ENCODE measurements around the gene ATP5PO. TPM values are rescaled to one million over a fixed set of nuclear protein-coding genes. Genes with fewer than 3 reads are reported as not detected.

The ATP5PO gene
- polyA plus RNA-seq, 1 of the 3 experiments (the other 2 are of a cell fraction): 148 TPM

DNA sequence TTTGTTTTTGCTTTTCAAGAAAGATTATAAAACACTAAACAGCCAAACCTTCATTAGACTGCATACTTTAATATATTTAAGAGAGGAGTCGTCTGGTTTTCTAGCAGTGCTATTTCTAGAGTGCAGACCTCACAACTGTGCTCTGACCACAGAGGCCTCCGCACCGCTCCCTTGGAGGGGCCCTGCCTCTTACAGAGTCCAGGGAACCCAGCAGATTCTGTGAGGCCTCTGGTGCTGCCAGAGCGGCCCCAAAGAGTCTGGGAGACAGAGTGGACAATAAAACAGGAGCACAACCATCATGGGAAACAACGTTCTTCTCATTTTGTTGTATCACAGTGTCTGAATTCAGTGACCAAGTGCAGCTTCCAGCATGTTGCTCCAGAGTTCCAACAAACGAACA lies 5.8 kb downstream of the ATP5PO start:
- Histone ChIP-seq H3K4me2 (no peak overlapping the region), H3K4me1 (ENCODE audit: control insufficient read depth in 1 of 2, insufficient read depth in 2 of 2, low read depth in 1 of 2, low read length in 1 of 2) (peaks cover 6 to 8% of the 10 kb centered on the region in 2 experiments; a peak in 3 of 4 replicates), H4K20me1 (ENCODE audit: insufficient read depth) (no peaks in the 10 kb centered on the region), H3K36me3 (replicated peaks in 1 of 2; ENCODE audit: control insufficient read depth in 1 of 2, insufficient read depth in 2 of 2, low read length in 1 of 2) (peaks cover 61 to 82% of the 10 kb centered on the region in 2 experiments), H3K27me3 (ENCODE audit: insufficient read depth) (no peaks in the 10 kb centered on the region), H3K4me3 (ENCODE audit: low read depth in 2 of 2, low read length in 1 of 2) (no peak overlapping the region), H3K9me2 (no peaks in the 10 kb centered on the region), H3K79me2 (ENCODE audit: insufficient read depth) (peaks cover 31% of the 10 kb centered on the region), H3K9me3 (no peaks in the 10 kb centered on the region), H3F3A (replicated peaks; ENCODE audit: insufficient read depth) (peaks cover 12% of the 10 kb centered on the region), H3K9ac (no peak overlapping the region), H3K27ac (ENCODE audit: low read depth in 2 of 2, low read length in 1 of 2) (no peak overlapping the region), H2AFZ (ENCODE audit: low read depth) (no peak overlapping the region)
- CTCF ChIA-PET: interaction anchor here (1.6 kb wide), 1 partner anchor 15 kb away, joined by 3 read pairs; no protein-coding TSS in a partner anchor
- TF ChIP-seq YY1 (IDR thresholded peaks at IDR 0.05; ENCODE audit: low read depth): no peak
- TF ChIP-seq EZH2phosphoT487 (IDR thresholded peaks at IDR 0.05; ENCODE audit: borderline replicate concordance, low read depth): no peak
- no peak for DNase-seq
- POLR2A ChIA-PET: no interaction called here
- WGBS (ENCODE audit: low lambda C conversion rate): 96% methylated on average over 6 of the region's 6 CpGs

GRCh38 chr21:33908760-33909159 lies 6.8 kb downstream of the ATP5PO start:
- no peak overlapping the region for H3K4me3 ChIP-seq (ENCODE audit: low read depth in 2 of 2, low read length in 1 of 2)
- H3K27ac ChIP-seq (ENCODE audit: low read depth in 2 of 2, low read length in 1 of 2): no peak overlapping the region
- peaks cover 68 to 86% of the 10 kb centered on the region in 2 experiments for H3K36me3 ChIP-seq (replicated peaks in 1 of 2; ENCODE audit: control insufficient read depth in 1 of 2, insufficient read depth in 2 of 2, low read length in 1 of 2)
- CTCF ChIA-PET: interaction anchor here (1.9 kb wide), 1 partner anchor 14 kb away, joined by 5 read pairs; no protein-coding TSS in a partner anchor
- peaks cover 12% of the 10 kb centered on the region for H3F3A ChIP-seq (replicated peaks; ENCODE audit: insufficient read depth)
- no peak overlapping the region for H3K9ac ChIP-seq
- peaks cover 21% of the 10 kb centered on the region for H3K79me2 ChIP-seq (ENCODE audit: insufficient read depth)
- POLR2A ChIA-PET: no interaction called here
- H3K4me2 ChIP-seq: no peak overlapping the region
- no peaks in the 10 kb centered on the region for H3K27me3 ChIP-seq (ENCODE audit: insufficient read depth)
- no peak for DNase-seq
- no peaks in the 10 kb centered on the region for H4K20me1 ChIP-seq (ENCODE audit: insufficient read depth)
- H2AFZ ChIP-seq (ENCODE audit: low read depth): no peak overlapping the region
- WGBS (ENCODE audit: low lambda C conversion rate): 95% methylated on average over 6 of the region's 6 CpGs
- H3K4me1 ChIP-seq (ENCODE audit: control insufficient read depth in 1 of 2, insufficient read depth in 2 of 2, low read depth in 1 of 2, low read length in 1 of 2): peaks cover 0 to 2% of the 10 kb centered on the region in 2 experiments; a peak in 1 of 4 replicates
- no peaks in the 10 kb centered on the region for H3K9me3 ChIP-seq
- TF ChIP-seq GABPA (IDR thresholded peaks at IDR 0.05; ENCODE audit: low read depth) (no peak), EZH2phosphoT487 (IDR thresholded peaks at IDR 0.05; ENCODE audit: borderline replicate concordance, low read depth) (no peak), RAD21 (IDR thresholded peaks at IDR 0.05; ENCODE audit: low read length) (no peak), NRF1 (IDR thresholded peaks at IDR 0.05; ENCODE audit: low read depth, low read length) (no peak), RFX5 (IDR thresholded peaks at IDR 0.05; ENCODE audit: low read length) (no peak), CHD2 (IDR thresholded peaks at IDR 0.05; ENCODE audit: low read length, partially characterized antibody) (no peak)
- TF ChIP-seq, protein P1, sequence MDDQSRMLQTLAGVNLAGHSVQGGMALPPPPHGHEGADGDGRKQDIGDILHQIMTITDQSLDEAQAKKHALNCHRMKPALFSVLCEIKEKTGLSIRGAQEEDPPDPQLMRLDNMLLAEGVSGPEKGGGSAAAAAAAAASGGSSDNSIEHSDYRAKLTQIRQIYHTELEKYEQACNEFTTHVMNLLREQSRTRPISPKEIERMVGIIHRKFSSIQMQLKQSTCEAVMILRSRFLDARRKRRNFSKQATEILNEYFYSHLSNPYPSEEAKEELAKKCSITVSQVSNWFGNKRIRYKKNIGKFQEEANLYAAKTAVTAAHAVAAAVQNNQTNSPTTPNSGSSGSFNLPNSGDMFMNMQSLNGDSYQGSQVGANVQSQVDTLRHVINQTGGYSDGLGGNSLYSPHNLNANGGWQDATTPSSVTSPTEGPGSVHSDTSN (IDR thresholded peaks at IDR 0.05): no peak
- H3K9me2 ChIP-seq: no peaks in the 10 kb centered on the region

- ChIA-PET CTCF (interaction anchor here (0.9 to 1.1 kb wide), 2 partner anchors 11 to 35 kb away, joined by 3 read pairs; no protein-coding TSS in a partner anchor), POLR2A (no interaction called here)
- Histone ChIP-seq H4K20me1 (ENCODE audit: insufficient read depth) (no peaks in the 10 kb centered on the region), H2AFZ (ENCODE audit: low read depth) (no peak overlapping the region), H3F3A (replicated peaks; ENCODE audit: insufficient read depth) (peaks cover 6% of the 10 kb centered on the region), H3K79me2 (ENCODE audit: insufficient read depth) (no peaks in the 10 kb centered on the region), H3K4me3 (ENCODE audit: low read depth in 2 of 2, low read length in 1 of 2) (no peak overlapping the region), H3K27ac (ENCODE audit: low read depth in 2 of 2, low read length in 1 of 2) (no peak overlapping the region), H3K4me2 (no peak overlapping the region), H3K9ac (no peak overlapping the region), H3K4me1 (ENCODE audit: control insufficient read depth in 1 of 2, insufficient read depth in 2 of 2, low read depth in 1 of 2, low read length in 1 of 2) (no peaks in the 10 kb centered on the region), H3K27me3 (ENCODE audit: insufficient read depth) (no peaks in the 10 kb centered on the region), H3K9me2 (no peaks in the 10 kb centered on the region), H3K9me3 (no peaks in the 10 kb centered on the region), H3K36me3 (replicated peaks in 1 of 2; ENCODE audit: control insufficient read depth in 1 of 2, insufficient read depth in 2 of 2, low read length in 1 of 2) (peaks cover 45 to 56% of the 10 kb centered on the region in 2 experiments)
- TF ChIP-seq, protein P2, sequence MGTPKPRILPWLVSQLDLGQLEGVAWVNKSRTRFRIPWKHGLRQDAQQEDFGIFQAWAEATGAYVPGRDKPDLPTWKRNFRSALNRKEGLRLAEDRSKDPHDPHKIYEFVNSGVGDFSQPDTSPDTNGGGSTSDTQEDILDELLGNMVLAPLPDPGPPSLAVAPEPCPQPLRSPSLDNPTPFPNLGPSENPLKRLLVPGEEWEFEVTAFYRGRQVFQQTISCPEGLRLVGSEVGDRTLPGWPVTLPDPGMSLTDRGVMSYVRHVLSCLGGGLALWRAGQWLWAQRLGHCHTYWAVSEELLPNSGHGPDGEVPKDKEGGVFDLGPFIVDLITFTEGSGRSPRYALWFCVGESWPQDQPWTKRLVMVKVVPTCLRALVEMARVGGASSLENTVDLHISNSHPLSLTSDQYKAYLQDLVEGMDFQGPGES (IDR thresholded peaks at IDR 0.05; ENCODE audit: low read depth, low read length): no peak
- no peak for TF ChIP-seq MEF2A (IDR thresholded peaks at IDR 0.05; ENCODE audit: borderline replicate concordance, low read depth)
- TF ChIP-seq SMC3 (IDR thresholded peaks at IDR 0.05; ENCODE audit: low read depth, low read length): no peak
- TF ChIP-seq RCOR1 (IDR thresholded peaks at IDR 0.05; ENCODE audit: low read length): no peak
- no peak for TF ChIP-seq CHD2 (IDR thresholded peaks at IDR 0.05; ENCODE audit: low read length, partially characterized antibody)
- TF ChIP-seq, protein P3, sequence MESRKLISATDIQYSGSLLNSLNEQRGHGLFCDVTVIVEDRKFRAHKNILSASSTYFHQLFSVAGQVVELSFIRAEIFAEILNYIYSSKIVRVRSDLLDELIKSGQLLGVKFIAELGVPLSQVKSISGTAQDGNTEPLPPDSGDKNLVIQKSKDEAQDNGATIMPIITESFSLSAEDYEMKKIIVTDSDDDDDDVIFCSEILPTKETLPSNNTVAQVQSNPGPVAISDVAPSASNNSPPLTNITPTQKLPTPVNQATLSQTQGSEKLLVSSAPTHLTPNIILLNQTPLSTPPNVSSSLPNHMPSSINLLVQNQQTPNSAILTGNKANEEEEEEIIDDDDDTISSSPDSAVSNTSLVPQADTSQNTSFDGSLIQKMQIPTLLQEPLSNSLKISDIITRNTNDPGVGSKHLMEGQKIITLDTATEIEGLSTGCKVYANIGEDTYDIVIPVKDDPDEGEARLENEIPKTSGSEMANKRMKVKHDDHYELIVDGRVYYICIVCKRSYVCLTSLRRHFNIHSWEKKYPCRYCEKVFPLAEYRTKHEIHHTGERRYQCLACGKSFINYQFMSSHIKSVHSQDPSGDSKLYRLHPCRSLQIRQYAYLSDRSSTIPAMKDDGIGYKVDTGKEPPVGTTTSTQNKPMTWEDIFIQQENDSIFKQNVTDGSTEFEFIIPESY (IDR thresholded peaks at IDR 0.05; ENCODE audit: borderline replicate concordance, low read depth): no peak
- no peak for TF ChIP-seq ELF1 (IDR thresholded peaks at IDR 0.05)
- WGBS (ENCODE audit: low lambda C conversion rate): 87% methylated on average over 5 of the region's 5 CpGs
- DNase-seq: no peak
These were observed 11.6 kb downstream of the ATP5PO start for GRCh38 chr21:33904041-33904440.

Data from SK-N-SH (cell line).